ENCODE results near the gene POU2F1. TPM values are rescaled to one million over a fixed set of nuclear protein-coding genes. Genes with fewer than 3 reads are reported as not detected.

POU2F1 gene
- total RNA-seq, 4 donors from 2014 or later: 11.5 to 23.1 (median 17.0) TPM

DNA sequence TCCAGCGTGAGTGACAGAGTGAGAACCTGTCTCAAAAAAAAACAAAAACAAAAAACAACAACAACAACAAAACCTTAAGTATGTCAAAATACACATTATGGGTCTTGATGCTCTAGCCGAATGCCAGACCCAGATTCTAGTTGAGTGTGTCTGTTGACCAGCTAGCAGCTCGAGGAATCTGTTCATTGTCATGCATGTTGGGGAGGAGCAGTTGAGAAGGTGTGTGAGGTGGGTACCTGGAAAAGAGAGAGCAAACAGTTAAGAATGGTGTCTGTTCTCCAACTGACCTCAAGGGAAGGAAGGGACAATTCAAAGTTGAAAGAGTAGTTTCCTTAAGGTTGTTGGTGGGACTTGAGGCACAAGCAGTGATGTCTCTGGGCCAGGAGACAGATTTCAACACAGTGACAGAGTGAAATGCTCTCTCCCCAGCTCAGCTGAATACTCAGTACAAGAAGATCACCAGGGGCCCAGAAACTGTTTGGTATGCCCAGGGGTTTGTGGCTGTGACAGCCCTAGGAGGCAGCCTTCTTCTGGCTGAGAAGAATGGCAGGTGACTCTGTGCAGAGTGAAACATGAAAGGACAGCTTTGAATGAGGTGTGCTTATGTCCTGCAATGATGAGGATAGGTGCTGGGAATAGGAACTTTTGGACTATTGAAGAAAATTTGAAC is 14.4 kb upstream of the POU2F1 start:
- no peak for TF ChIP-seq POLR2A (IDR thresholded peaks at IDR 0.05)
- Histone ChIP-seq H3K4me1 (no peaks in the 10 kb centered on the region), H3K4me3 (no peak overlapping the region), H3K9me3 (peaks cover 0 to 3% (median 0%) of the 10 kb centered on the region in 4 donors), H3K27ac (no peak overlapping the region), H3K36me3 (no peaks in the 10 kb centered on the region), H3K27me3 (no peaks in the 10 kb centered on the region)
- DNase-seq: no peak

GRCh38 chr1:167207940-167208623 is 12.6 kb upstream of the POU2F1 start:
- Histone ChIP-seq H3K4me1 (no peaks in the 10 kb centered on the region), H3K9me3 (peaks cover 0 to 3% (median 0%) of the 10 kb centered on the region in 4 donors), H3K36me3 (no peaks in the 10 kb centered on the region), H3K27me3 (no peaks in the 10 kb centered on the region), H3K27ac (no peak overlapping the region), H3K4me3 (no peak overlapping the region)
- TF ChIP-seq POLR2A (IDR thresholded peaks at IDR 0.05): no peak
- TF ChIP-seq, protein P1, sequence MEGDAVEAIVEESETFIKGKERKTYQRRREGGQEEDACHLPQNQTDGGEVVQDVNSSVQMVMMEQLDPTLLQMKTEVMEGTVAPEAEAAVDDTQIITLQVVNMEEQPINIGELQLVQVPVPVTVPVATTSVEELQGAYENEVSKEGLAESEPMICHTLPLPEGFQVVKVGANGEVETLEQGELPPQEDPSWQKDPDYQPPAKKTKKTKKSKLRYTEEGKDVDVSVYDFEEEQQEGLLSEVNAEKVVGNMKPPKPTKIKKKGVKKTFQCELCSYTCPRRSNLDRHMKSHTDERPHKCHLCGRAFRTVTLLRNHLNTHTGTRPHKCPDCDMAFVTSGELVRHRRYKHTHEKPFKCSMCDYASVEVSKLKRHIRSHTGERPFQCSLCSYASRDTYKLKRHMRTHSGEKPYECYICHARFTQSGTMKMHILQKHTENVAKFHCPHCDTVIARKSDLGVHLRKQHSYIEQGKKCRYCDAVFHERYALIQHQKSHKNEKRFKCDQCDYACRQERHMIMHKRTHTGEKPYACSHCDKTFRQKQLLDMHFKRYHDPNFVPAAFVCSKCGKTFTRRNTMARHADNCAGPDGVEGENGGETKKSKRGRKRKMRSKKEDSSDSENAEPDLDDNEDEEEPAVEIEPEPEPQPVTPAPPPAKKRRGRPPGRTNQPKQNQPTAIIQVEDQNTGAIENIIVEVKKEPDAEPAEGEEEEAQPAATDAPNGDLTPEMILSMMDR (IDR thresholded peaks at IDR 0.05): peak in 1 of 6 experiments; percentile 4
- DNase-seq: no peak

DNA sequence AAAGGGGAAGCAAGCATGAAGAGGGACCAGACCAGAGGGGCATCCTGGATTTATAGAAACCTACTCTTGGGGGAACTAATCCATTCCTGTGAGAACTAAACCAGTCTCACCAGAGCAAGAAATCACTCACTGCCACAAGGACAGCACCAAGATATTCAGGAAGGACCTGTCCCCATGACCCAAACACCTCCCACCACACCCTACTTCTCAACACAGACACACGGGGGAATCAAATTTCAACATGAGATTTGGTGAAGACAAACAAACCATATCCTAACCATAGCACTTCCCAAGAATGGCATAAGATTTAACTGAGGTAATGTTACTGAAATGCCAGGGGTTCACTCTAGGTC is 12.1 kb upstream of the POU2F1 start:
- H3K4me3 ChIP-seq: no peak overlapping the region
- no peak for TF ChIP-seq POLR2A (IDR thresholded peaks at IDR 0.05)
- TF ChIP-seq, protein P1 (IDR thresholded peaks at IDR 0.05): no peak
- no peak for DNase-seq
- H3K27ac ChIP-seq: no peak overlapping the region
- peaks cover 0 to 3% (median 0%) of the 10 kb centered on the region in 4 donors for H3K9me3 ChIP-seq
- H3K4me1 ChIP-seq: no peaks in the 10 kb centered on the region
- no peaks in the 10 kb centered on the region for H3K36me3 ChIP-seq
- H3K27me3 ChIP-seq: no peaks in the 10 kb centered on the region

- Histone ChIP-seq H3K4me1 (no peaks in the 10 kb centered on the region), H3K27me3 (no peaks in the 10 kb centered on the region), H3K9me3 (peaks cover 0 to 3% (median 0%) of the 10 kb centered on the region in 4 donors), H3K36me3 (no peaks in the 10 kb centered on the region), H3K4me3 (no peak overlapping the region), H3K27ac (no peak overlapping the region)
- no peak for DNase-seq
- TF ChIP-seq POLR2A (IDR thresholded peaks at IDR 0.05): no peak
- TF ChIP-seq, protein P1 (IDR thresholded peaks at IDR 0.05): no peak
Measured at GRCh38 chr1:167209044-167209443, 11.6 kb upstream of the POU2F1 start.

GRCh38 chr1:167210966-167211674 is 9.6 kb upstream of the POU2F1 start:
- Histone ChIP-seq H3K27ac (no peak overlapping the region), H3K9me3 (peaks cover 0 to 3% (median 0%) of the 10 kb centered on the region in 4 donors), H3K27me3 (no peaks in the 10 kb centered on the region), H3K4me1 (no peaks in the 10 kb centered on the region), H3K36me3 (no peaks in the 10 kb centered on the region), H3K4me3 (no peak overlapping the region)
- DNase-seq: no peak
- TF ChIP-seq, protein P1 (IDR thresholded peaks at IDR 0.05): no peak
- TF ChIP-seq POLR2A (IDR thresholded peaks at IDR 0.05): no peak

GRCh38 chr1:167212025-167212424 is 8.7 kb upstream of the POU2F1 start:
- Histone ChIP-seq H3K4me1 (no peaks in the 10 kb centered on the region), H3K4me3 (no peak overlapping the region), H3K36me3 (no peaks in the 10 kb centered on the region), H3K27me3 (no peaks in the 10 kb centered on the region), H3K9me3 (peaks cover 0 to 3% (median 0%) of the 10 kb centered on the region in 4 donors), H3K27ac (no peak overlapping the region)
- TF ChIP-seq POLR2A (IDR thresholded peaks at IDR 0.05): no peak
- TF ChIP-seq, protein P1 (IDR thresholded peaks at IDR 0.05): no peak
- no peak for DNase-seq

Data from Peyer's patch (tissue), 4 donors.